Activated T-cell treated with anti-CD3 and anti-CD28 coated beads, Interleukin-2, amount 50 U/mL, for 1 hour (primary cell): ENCODE data around the gene VPS41.
A peak's percentile ranks its signal among the peaks of the same experiment; 100 is the strongest.

Experiments used
- DNase-seq: peaks from one replicate; pipeline ENCODE4 v3.0.0-alpha.2; 2020

VPS41 gene

GRCh38 chr7:38801786-38802185 is 107.2 kb downstream of the VPS41 start:
- DNase-seq = no peak

- DNase-seq = no peak
These were observed 110.3 kb downstream of the VPS41 start for GRCh38 chr7:38798552-38799267.

DNA sequence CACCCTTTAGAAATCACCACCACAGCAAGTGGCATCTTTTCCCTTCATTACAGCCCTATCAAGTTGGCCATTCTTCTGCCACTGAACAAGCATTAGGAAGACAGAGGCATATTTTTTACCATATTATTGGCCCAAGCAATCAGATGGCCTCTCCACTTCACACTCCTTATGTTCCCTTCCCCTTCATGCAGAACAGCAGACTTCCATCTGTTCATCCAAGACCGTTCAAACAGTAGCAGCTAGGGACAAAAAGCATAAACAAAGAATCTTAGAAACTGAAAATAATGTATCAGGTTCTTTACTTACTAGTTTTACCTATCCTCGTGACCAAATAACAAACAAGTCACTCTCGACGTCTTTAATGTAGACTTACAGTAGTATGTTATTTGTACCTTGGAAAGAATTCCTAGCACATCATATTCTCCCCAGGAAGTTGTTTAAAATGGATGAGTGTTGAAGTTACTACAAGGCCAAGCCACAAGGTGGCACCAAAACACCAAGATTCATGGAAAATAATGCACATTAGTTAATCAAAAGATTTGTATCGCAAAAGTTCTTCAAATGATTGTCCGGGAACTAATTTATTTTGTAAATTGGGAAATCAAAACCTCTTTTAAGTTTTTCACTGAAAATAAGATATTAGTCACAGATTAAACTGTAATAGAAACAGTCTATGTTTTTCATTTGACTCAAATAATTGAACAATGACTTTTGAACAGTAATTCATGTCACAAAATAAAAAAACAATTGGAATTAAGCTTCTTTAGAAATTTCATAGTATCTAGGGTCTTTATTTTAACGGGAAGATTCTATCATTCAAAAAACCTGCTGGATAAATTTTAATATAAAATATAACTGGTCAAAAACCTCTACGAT is 112.1 kb downstream of the VPS41 start:
- DNase-seq = peak; percentile 21

DNA sequence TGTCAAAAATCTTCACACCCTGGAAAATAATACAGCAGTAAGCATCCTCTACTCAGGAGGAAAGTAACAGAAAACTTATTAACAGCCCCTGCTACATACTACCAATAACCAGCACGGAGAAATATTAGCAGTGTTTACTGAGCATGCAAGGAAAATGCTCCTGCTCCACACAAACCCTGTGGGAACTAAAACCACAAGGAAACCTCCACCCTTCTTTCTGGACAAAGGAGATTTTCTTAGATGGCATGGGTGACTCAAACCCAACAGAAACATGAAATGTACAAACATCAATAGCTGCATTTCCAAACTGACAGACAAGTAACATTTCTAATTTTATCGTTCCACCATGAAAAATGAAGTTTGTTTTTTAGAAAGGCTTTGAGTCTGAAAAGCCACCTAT is 113.4 kb downstream of the VPS41 start:
- no peak for DNase-seq

DNA sequence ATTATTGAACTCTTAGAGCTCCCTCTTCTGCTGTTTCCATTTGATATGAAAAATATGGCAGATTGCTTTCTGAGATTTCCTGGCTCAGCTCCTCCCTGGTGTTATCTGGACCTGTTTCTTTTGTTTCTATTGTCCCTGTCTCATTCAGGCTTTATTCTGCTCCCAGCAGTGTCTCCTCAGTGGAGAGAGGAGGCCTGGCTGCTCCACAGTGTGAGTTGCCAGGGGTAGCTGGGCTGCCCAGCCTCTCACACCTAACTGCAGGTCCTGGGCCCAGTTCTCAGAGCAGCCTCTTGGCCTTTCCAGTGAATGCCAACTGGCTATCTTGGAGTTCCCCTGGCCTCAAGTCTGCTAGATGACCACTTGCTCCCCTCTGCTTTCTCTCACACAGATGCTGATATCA is 127.0 kb downstream of the VPS41 start:
- no peak for DNase-seq

DNA sequence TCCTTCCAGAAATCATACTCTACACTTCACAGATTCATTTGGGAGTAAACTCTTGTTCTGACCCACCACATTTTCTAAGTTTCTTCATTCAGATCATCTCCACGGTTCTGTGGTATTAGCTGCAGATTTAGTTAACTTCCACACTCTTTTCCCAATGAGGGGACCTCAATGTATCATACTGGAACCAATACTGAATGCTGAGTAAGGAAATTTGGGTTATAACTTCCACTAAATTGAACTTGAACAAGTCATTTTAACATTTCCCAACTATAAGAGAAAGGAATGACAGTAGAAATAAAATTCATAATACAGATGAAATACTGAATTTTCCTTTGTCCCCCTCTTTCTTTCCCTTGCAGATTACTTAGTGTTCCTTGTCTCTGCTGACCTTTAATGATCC is 131.4 kb downstream of the VPS41 start:
- no peak for DNase-seq

DNA sequence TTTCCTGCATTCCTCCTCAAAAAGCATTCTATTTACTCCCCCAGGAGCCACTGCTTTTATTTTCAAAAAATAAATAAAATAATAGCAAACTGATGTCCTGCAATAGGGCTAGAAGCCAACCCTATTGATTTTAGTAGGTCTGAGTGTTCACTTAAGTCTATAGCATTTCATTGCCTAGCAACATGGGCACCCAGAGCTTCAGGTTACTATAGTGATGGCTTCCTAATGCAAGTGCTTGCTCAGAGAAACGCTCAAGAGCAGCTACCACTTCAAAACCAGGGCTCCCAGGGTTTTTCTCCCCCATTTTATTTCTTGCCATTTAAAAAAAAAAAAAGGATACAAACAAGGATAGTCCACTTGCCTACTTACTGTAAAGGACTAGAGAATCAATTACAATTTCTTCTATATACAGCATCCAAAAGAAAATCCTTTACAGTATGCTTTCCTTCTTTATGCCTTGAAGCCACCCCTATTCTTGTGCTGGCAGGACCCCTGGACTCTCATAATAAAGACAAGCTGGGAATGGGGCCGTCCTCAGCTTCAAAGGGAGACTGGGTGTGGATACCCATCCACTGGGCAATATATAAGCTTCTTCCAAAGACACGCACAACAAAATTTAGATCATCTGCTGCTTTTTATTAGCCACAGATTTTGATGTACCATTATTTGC is 133.3 kb downstream of the VPS41 start:
- DNase-seq = no peak

- DNase-seq = no peak
These were observed 135.6 kb downstream of the VPS41 start for GRCh38 chr7:38773430-38773829.

GRCh38 chr7:38760226-38760625 is 148.8 kb downstream of the VPS41 start:
- DNase-seq = no peak

GRCh38 chr7:38759028-38759427 is 150.0 kb downstream of the VPS41 start:
- no peak for DNase-seq

- DNase-seq = no peak
These were observed 151.1 kb downstream of the VPS41 start for GRCh38 chr7:38757931-38758330.

GRCh38 chr7:38756521-38756920 is 152.5 kb downstream of the VPS41 start:
- no peak for DNase-seq

DNA sequence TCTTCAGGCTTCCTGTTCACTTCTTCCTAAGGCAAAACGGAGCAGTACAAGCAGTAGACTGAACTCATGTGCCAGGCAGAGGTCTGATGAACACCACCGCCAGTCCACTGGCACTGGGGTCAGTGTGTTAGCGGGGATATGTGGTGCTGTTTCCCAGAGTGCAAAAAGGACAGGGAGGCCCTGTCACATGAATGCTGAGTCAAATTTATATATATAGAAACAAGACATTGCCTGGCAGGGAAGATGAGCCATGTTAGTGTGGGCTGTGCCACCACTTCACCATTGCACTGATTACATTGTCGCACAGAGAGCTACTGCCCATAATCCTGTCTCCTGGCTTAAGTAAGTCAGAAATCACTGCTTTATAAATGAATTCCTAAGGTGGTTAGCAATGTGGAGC is 155.6 kb downstream of the VPS41 start:
- no peak for DNase-seq

- DNase-seq = no peak
These were observed 157.6 kb downstream of the VPS41 start for GRCh38 chr7:38751416-38751815.

- no peak for DNase-seq
These were observed 160.9 kb downstream of the VPS41 start for GRCh38 chr7:38748056-38748610.

- no peak for DNase-seq
These were observed 162.6 kb downstream of the VPS41 start for GRCh38 chr7:38746438-38746837.

GRCh38 chr7:38744746-38745145 is 164.2 kb downstream of the VPS41 start:
- DNase-seq = no peak

DNA sequence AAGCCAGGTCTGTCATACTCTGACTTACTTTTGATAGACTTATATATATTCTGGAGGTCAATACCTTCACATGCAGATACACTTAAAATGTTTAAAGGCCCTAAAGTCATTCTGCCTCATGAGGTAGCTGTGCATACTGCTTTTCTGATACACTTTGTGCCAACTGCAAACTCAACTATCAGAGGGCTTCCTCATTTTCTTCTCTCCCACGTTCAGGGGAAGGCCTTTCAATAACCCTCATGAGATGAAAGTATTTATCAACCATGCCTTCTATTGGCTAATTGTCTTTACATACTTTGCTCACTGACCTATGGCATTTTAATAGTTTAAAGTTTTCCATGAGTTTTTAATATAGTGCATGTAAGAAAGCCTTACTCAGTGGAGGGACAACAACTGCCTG is 165.1 kb downstream of the VPS41 start:
- DNase-seq = no peak

DNA sequence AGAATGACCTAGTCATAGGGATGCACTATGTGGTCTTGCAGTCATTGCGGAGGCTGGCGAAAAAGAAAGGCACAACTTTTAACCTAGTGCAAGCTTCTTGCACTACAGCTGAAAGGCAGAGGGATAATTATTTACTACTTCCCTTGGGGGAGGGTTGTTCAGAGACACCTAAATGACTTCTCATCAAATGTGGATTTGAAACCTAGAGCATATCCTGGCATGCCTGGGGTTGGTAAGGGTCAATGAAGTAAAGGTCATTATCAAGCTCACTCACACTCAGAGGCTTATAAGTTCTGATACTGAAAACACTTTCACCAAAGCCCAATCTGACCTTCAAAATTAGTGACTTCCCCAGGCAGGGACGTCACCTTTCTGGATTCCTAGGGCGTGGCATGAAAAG is 168.9 kb downstream of the VPS41 start:
- DNase-seq = no peak

- no peak for DNase-seq
These were observed 172.9 kb downstream of the VPS41 start for GRCh38 chr7:38736138-38736537.

GRCh38 chr7:38731215-38731614 is 177.8 kb downstream of the VPS41 start:
- no peak for DNase-seq

GRCh38 chr7:38728145-38728544 is 180.8 kb downstream of the VPS41 start:
- DNase-seq = no peak

DNA sequence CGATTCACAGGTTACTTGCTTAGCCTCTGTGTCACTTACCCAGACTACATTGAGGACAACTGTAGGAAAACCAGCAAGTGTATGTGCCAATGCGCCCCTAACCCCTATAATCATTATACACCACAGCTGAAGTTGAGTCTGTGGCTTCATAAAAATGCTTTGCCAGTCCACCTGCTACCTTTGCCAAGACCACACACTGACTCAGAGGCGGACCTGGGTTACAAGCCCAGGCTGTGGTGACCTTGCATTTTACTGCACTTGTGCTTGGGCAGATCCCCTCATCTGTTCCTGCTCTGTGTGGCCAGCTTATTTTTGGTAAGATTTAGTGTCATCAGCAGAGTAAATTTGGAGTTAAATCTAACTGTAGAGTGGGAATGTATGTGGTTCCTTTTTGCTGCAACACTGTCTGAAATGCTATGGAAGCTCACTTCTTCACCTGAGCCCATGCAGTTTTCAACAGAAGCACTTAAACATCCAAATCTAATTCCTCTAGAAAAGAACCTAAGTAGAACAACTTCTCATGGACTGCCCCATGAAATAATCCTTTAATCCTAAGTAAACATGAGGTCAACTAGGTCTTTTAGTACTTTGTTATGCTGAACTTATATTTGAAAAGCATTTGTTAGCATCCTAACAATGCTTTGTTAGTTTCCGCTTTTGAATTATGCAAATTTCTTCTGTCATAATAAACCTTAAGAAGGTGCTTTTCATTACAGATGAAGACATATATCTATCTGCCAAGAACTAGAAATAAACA is 181.6 kb downstream of the VPS41 start:
- DNase-seq = no peak
